Left lung (tissue), 10 donors: Measurements from ENCODE around the gene TRIM8. TPM values are rescaled to one million over a fixed set of nuclear protein-coding genes. Genes with fewer than 3 reads are reported as not detected.

Experiments
- ATAC-seq: fragments of 200-7000 bp; cut with Tn5 transposase; one replicate; pipeline ENCODE4 v1.9.1; 2020; ENCODE audit warnings: moderate library complexity
- DNase-seq, 4 donors: peaks; one replicate each; pipeline ENCODE4 v3.0.0-alpha.2; 2013 to 2020
- H3K27ac ChIP-seq, 2 donors: fragments of 200-600 bp; sonication (generic) in 1 of 2; one replicate each; pipeline versions ENCODE4 v1.5.0 to v1.8.0; 2020 to 2021
- H3K27me3 ChIP-seq, 2 donors: fragments of 200-600 bp; sonication (generic) in 1 of 2; one replicate each; pipeline versions ENCODE4 v1.5.0 to v1.8.0; 2020 to 2021
- H3K36me3 ChIP-seq, 2 donors: fragments of 200-600 bp; sonication (generic) in 1 of 2; one replicate each; pipeline versions ENCODE4 v1.5.0 to v1.8.0; 2020 to 2021
- H3K4me1 ChIP-seq, 2 donors: fragments of 200-600 bp; one replicate each; pipeline ENCODE4 v1.8.0; 2021
- H3K4me3 ChIP-seq, 2 donors: fragments of 200-600 bp; sonication (generic) in 1 of 2; one replicate each; pipeline versions ENCODE4 v1.5.0 to v1.8.0; 2020 to 2021; ENCODE audit warnings: mild to moderate bottlenecking in 1 of 2
- H3K9me3 ChIP-seq, 2 donors: fragments of 200-600 bp; sonication (generic) in 1 of 2; one replicate each; pipeline versions ENCODE4 v1.5.0 to v1.8.0; 2020 to 2021
- CTCF ChIP-seq, 2 donors: fragments of 200-600 bp; sonication (generic) in 1 of 2; IDR thresholded peaks; one replicate each; pipeline versions ENCODE4 v1.5.0 to v1.8.0; 2021; ENCODE audit warnings: antibody characterized with exemption in 2 of 2
- intact Hi-C, 2 donors: fragments of 100-400 bp; cut with DNase I; formaldehyde crosslinking; loops; one replicate each; pipeline versions ENCODE4 v1.11.2 to v1.14.2; 2022
- polyA plus RNA-seq, 6 donors: library from polyadenylated mRNA; unstranded; fragments of 120-200 nt; gene quantifications; one replicate each; pipeline ENCODE4 v1.2.1, GENCODE V29; 2013; ENCODE audit not compliant: insufficient read length in 6 of 6
- total RNA-seq, 2 donors: library from RNA; stranded (reverse); fragmentation: NEBNext Ultra II Directional; extraction: Animal tissue kit (Norgen Biotek cat#: 25700); gene quantifications; one replicate each; pipeline ENCODE4 v1.2.1, GENCODE V29; 2021
- donor health status: DM: no; HTN: yes; CAD: no.
- donor health status: DM: no; HTN: no; CAD: no.

TRIM8 gene
- total and polyA plus RNA-seq, 8 donors, result 88.9 to 180 (median 112) TPM

GRCh38 chr10:102701796-102702195 is 57.5 kb downstream of the TRIM8 start:
- H3K27ac ChIP-seq, result no peak overlapping the region
- no peaks in the 10 kb centered on the region for H3K9me3 ChIP-seq
- ATAC-seq (no peak), DNase-seq (no peak)
- H3K27me3 ChIP-seq, result no peaks in the 10 kb centered on the region
- peaks cover 0 to 28% of the 10 kb centered on the region in 2 donors for H3K36me3 ChIP-seq
- H3K4me1 ChIP-seq, result no peaks in the 10 kb centered on the region
- intact Hi-C loops, result no loop called here
- no peak for TF ChIP-seq CTCF (IDR thresholded peaks at IDR 0.05)
- no peak overlapping the region for H3K4me3 ChIP-seq

- peaks cover 0 to 23% of the 10 kb centered on the region in 2 donors for H3K36me3 ChIP-seq
- intact Hi-C loops, result no loop called here
- no peak for TF ChIP-seq CTCF (IDR thresholded peaks at IDR 0.05)
- no peak overlapping the region for H3K27ac ChIP-seq
- H3K9me3 ChIP-seq, result no peaks in the 10 kb centered on the region
- no peaks in the 10 kb centered on the region for H3K4me1 ChIP-seq
- ATAC-seq (no peak), DNase-seq (no peak)
- no peak overlapping the region for H3K4me3 ChIP-seq
- no peaks in the 10 kb centered on the region for H3K27me3 ChIP-seq
These were observed 58.5 kb downstream of the TRIM8 start for GRCh38 chr10:102702742-102703141.

- no peak for DNase-seq
- no peak for TF ChIP-seq CTCF (IDR thresholded peaks at IDR 0.05)
- H3K4me3 ChIP-seq, result no peak overlapping the region
- no peak for ATAC-seq
- H3K27me3 ChIP-seq, result no peaks in the 10 kb centered on the region
- H3K9me3 ChIP-seq, result no peaks in the 10 kb centered on the region
- peaks cover 0 to 6% of the 10 kb centered on the region in 2 donors for H3K36me3 ChIP-seq
- no peak overlapping the region for H3K27ac ChIP-seq
- intact Hi-C loops, result no loop called here
- H3K4me1 ChIP-seq, result no peaks in the 10 kb centered on the region
These were observed 60.6 kb downstream of the TRIM8 start for GRCh38 chr10:102704915-102705314.

- H3K27ac ChIP-seq, result no peak overlapping the region
- ATAC-seq (no peak), DNase-seq (no peak)
- peaks cover 0 to 6% of the 10 kb centered on the region in 2 donors for H3K36me3 ChIP-seq
- H3K9me3 ChIP-seq, result no peaks in the 10 kb centered on the region
- no peaks in the 10 kb centered on the region for H3K4me1 ChIP-seq
- no peak for TF ChIP-seq CTCF (IDR thresholded peaks at IDR 0.05)
- no peak overlapping the region for H3K4me3 ChIP-seq
- intact Hi-C loops, result no loop called here
- no peaks in the 10 kb centered on the region for H3K27me3 ChIP-seq
These were observed 61.3 kb downstream of the TRIM8 start for GRCh38 chr10:102705531-102705930.

Other genes starting within 250 kb of the TRIM8 start
- 10 to 100 TPM; 37.0 to 50.2 TPM for gene NFKB2, start 248.8 kb upstream of the TRIM8 start, total RNA-seq
- 10 to 100 TPM; 22.0 to 26.4 (median 24.8) TPM for gene NFKB2, start 248.8 kb upstream of the TRIM8 start, polyA plus RNA-seq
- 1 to 10 TPM; 1.4 to 5.4 TPM for gene PSD, start 225.7 kb upstream of the TRIM8 start, total RNA-seq
- gene PSD, start 225.7 kb upstream of the TRIM8 start, polyA plus RNA-seq, result 10 to 100 TPM in 4 of 6 donors, 1 to 10 TPM in 2; 8.0 to 15.1 (median 11.5) TPM
- 10 to 100 TPM; 17.4 to 18.7 TPM for gene FBXL15, start 223.6 kb upstream of the TRIM8 start, total RNA-seq
- 1 to 10 TPM; 5.7 to 9.7 (median 7.0) TPM for gene FBXL15, start 223.6 kb upstream of the TRIM8 start, polyA plus RNA-seq
- 10 to 100 TPM; 47.0 to 48.2 TPM for gene CUEDC2, start 211.9 kb upstream of the TRIM8 start, total RNA-seq
- gene CUEDC2, start 211.9 kb upstream of the TRIM8 start, polyA plus RNA-seq, result 10 to 100 TPM; 66.7 to 81.0 (median 75.8) TPM
- 1 to 10 TPM; 5.6 to 7.3 TPM for gene C10orf95, start 192.9 kb upstream of the TRIM8 start, total RNA-seq
- 1 to 10 TPM in 5 of 6 donors, under 1 TPM in 1; 0.70 to 2.3 (median 1.4) TPM for gene C10orf95, start 192.9 kb upstream of the TRIM8 start, polyA plus RNA-seq
- 100 to 1,000 TPM; 104 to 122 TPM for gene ACTR1A, start 141.8 kb upstream of the TRIM8 start, total RNA-seq
- 10 to 100 TPM; 78.4 to 92.6 (median 83.6) TPM for gene ACTR1A, start 141.8 kb upstream of the TRIM8 start, polyA plus RNA-seq
- gene SUFU, start 140.5 kb upstream of the TRIM8 start, total RNA-seq, result 10 to 100 TPM; 13.4 to 15.2 TPM
- 10 to 100 TPM; 26.9 to 30.7 (median 28.3) TPM for gene SUFU, start 140.5 kb upstream of the TRIM8 start, polyA plus RNA-seq
- 10 to 100 TPM; 10.3 to 11.0 TPM for gene ARL3, start 69.9 kb downstream of the TRIM8 start, total RNA-seq
- 10 to 100 TPM; 21.2 to 23.2 (median 22.4) TPM for gene ARL3, start 69.9 kb downstream of the TRIM8 start, polyA plus RNA-seq
- 10 to 100 TPM; 17.1 to 21.0 TPM for gene SFXN2, start 70.2 kb downstream of the TRIM8 start, total RNA-seq
- gene SFXN2, start 70.2 kb downstream of the TRIM8 start, polyA plus RNA-seq, result 10 to 100 TPM; 15.7 to 19.9 (median 17.9) TPM
- gene WBP1L, start 99.5 kb downstream of the TRIM8 start, total RNA-seq, result 10 to 100 TPM; 48.4 to 49.8 TPM
- 10 to 100 TPM; 42.6 to 46.2 (median 45.5) TPM for gene WBP1L, start 99.5 kb downstream of the TRIM8 start, polyA plus RNA-seq
- under 1 TPM; 0.52 to 0.58 TPM for gene CYP17A1, start 192.9 kb downstream of the TRIM8 start, total RNA-seq
- gene CYP17A1, start 192.9 kb downstream of the TRIM8 start, polyA plus RNA-seq, result 1 to 10 TPM in 2 of 6 donors, under 1 TPM in 2, not detected in 2; 0.28 to 2.1 (median 0.94) TPM
- 10 to 100 TPM; 15.6 to 24.6 TPM for gene BORCS7, start 209.8 kb downstream of the TRIM8 start, total RNA-seq
- gene BORCS7, start 209.8 kb downstream of the TRIM8 start, polyA plus RNA-seq, result 10 to 100 TPM; 40.5 to 48.0 (median 42.8) TPM
- 1 to 10 TPM; 1.5 to 4.7 TPM for gene AS3MT, start 225.0 kb downstream of the TRIM8 start, total RNA-seq
- 10 to 100 TPM; 11.3 to 18.9 (median 15.7) TPM for gene AS3MT, start 225.0 kb downstream of the TRIM8 start, polyA plus RNA-seq